ENCODE measurements around the gene CEP350. TPM values are rescaled to one million over a fixed set of nuclear protein-coding genes. Genes with fewer than 3 reads are reported as not detected.

Gene CEP350
- polyA plus RNA-seq, 1 of the 3 experiments (the other 2 are of a cell fraction) = 2.9 TPM

- H3K9me2 ChIP-seq = no peaks in the 10 kb centered on the region
- peaks cover 0 to 7% of the 10 kb centered on the region in 2 experiments for H3K36me3 ChIP-seq (replicated peaks in 1 of 2; ENCODE audit: control insufficient read depth in 1 of 2, insufficient read depth in 2 of 2, low read length in 1 of 2)
- H3K4me3 ChIP-seq (ENCODE audit: low read depth in 2 of 2, low read length in 1 of 2) = no peak overlapping the region
- H2AFZ ChIP-seq (ENCODE audit: low read depth) = no peak overlapping the region
- WGBS (ENCODE audit: low lambda C conversion rate) = 87% methylated on average over 1 of the region's 1 CpG
- H3K79me2 ChIP-seq (ENCODE audit: insufficient read depth) = peaks cover 100% of the 10 kb centered on the region
- TF ChIP-seq SMC3 (IDR thresholded peaks at IDR 0.05; ENCODE audit: low read depth, low read length) = no peak
- TF ChIP-seq MXI1 (IDR thresholded peaks at IDR 0.05; ENCODE audit: low read depth, low read length) = no peak
- TF ChIP-seq, protein P1, sequence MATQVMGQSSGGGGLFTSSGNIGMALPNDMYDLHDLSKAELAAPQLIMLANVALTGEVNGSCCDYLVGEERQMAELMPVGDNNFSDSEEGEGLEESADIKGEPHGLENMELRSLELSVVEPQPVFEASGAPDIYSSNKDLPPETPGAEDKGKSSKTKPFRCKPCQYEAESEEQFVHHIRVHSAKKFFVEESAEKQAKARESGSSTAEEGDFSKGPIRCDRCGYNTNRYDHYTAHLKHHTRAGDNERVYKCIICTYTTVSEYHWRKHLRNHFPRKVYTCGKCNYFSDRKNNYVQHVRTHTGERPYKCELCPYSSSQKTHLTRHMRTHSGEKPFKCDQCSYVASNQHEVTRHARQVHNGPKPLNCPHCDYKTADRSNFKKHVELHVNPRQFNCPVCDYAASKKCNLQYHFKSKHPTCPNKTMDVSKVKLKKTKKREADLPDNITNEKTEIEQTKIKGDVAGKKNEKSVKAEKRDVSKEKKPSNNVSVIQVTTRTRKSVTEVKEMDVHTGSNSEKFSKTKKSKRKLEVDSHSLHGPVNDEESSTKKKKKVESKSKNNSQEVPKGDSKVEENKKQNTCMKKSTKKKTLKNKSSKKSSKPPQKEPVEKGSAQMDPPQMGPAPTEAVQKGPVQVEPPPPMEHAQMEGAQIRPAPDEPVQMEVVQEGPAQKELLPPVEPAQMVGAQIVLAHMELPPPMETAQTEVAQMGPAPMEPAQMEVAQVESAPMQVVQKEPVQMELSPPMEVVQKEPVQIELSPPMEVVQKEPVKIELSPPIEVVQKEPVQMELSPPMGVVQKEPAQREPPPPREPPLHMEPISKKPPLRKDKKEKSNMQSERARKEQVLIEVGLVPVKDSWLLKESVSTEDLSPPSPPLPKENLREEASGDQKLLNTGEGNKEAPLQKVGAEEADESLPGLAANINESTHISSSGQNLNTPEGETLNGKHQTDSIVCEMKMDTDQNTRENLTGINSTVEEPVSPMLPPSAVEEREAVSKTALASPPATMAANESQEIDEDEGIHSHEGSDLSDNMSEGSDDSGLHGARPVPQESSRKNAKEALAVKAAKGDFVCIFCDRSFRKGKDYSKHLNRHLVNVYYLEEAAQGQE (IDR thresholded peaks at IDR 0.05; ENCODE audit: low read depth, low read length) = no peak
- TF ChIP-seq GABPA (IDR thresholded peaks at IDR 0.05; ENCODE audit: low read depth) = no peak
- TF ChIP-seq NRF1 (IDR thresholded peaks at IDR 0.05; ENCODE audit: low read depth, low read length) = no peak
- no peak for TF ChIP-seq ZBTB33 (IDR thresholded peaks at IDR 0.05; ENCODE audit: borderline replicate concordance, low read depth)
- no peak for TF ChIP-seq MEF2A (IDR thresholded peaks at IDR 0.05; ENCODE audit: borderline replicate concordance, low read depth)
- TF ChIP-seq SIN3A (IDR thresholded peaks at IDR 0.05; ENCODE audit: borderline replicate concordance, low read depth, low read length) = no peak
- TF ChIP-seq RXRA (IDR thresholded peaks at IDR 0.05; ENCODE audit: borderline replicate concordance, low read depth) = no peak
- no peak for TF ChIP-seq TCF12 (IDR thresholded peaks at IDR 0.05)
- TF ChIP-seq FOSL2 (IDR thresholded peaks at IDR 0.05; ENCODE audit: borderline replicate concordance, low read depth) = no peak
- TF ChIP-seq POLR2AphosphoS5 (IDR thresholded peaks at IDR 0.05; ENCODE audit: low read depth, low read length) = no peak
- no peak for TF ChIP-seq EP300 (IDR thresholded peaks at IDR 0.05; ENCODE audit: borderline replicate concordance in 1 of 2, low read depth in 1 of 2, low read length in 1 of 2)
- no peak for TF ChIP-seq PBX3 (IDR thresholded peaks at IDR 0.05)
- no peak for TF ChIP-seq IRF3 (IDR thresholded peaks at IDR 0.05; ENCODE audit: low read depth, low read length)
- TF ChIP-seq RFX5 (IDR thresholded peaks at IDR 0.05; ENCODE audit: low read length) = no peak
- no peak for TF ChIP-seq NFIC (IDR thresholded peaks at IDR 0.05; ENCODE audit: borderline replicate concordance)
- H3K9ac ChIP-seq = no peak overlapping the region
- no peak overlapping the region for H3K27ac ChIP-seq (ENCODE audit: low read depth in 2 of 2, low read length in 1 of 2)
- no peak overlapping the region for H3K4me2 ChIP-seq
- DNase-seq = no peak
- ChIA-PET POLR2A (no interaction called here), CTCF (no interaction called here)
- H4K20me1 ChIP-seq (ENCODE audit: insufficient read depth) = peaks cover 30% of the 10 kb centered on the region; the same call in 1 of the 2 replicates
- H3K27me3 ChIP-seq (ENCODE audit: insufficient read depth) = no peaks in the 10 kb centered on the region
- H3K4me1 ChIP-seq (ENCODE audit: control insufficient read depth in 1 of 2, insufficient read depth in 2 of 2, low read depth in 1 of 2, low read length in 1 of 2) = peaks cover 9 to 21% of the 10 kb centered on the region in 2 experiments
- H3K9me3 ChIP-seq = no peaks in the 10 kb centered on the region
- H3F3A ChIP-seq (replicated peaks; ENCODE audit: insufficient read depth) = peaks cover 14% of the 10 kb centered on the region
Measured at GRCh38 chr1:180160357-180160756, 205.7 kb downstream of the CEP350 start.

Data from SK-N-SH (cell line).